ENCODE data around the gene ST8SIA5. TPM values are rescaled to one million over a fixed set of nuclear protein-coding genes. Genes with fewer than 3 reads are reported as not detected.

The ST8SIA5 gene
- total and polyA plus RNA-seq, 10 donors: under 0.01 to 0.30 (median 0.07) TPM; not detected in 3

DNA sequence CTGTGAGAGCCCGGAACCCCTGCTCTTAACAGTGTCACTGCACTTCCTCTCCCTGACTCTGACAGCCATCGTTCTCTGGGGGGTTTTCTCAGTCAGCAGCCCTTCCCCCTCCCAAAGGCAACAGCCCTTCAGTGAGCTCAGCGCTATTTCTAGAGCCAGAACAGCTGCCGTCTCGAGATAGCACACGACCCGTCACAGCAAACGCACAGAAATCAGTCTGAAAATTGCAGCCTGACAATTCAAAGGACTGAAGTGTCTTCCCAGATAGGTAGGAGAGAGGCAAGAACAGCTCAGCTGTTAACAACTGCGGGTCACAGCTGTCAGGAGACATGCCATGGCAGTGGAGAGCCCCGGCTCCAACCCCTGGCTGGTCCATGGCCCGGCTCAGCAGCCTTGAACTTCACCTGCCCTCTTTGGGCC is 45.4 kb downstream of the ST8SIA5 start:
- no peak for DNase-seq

DNA sequence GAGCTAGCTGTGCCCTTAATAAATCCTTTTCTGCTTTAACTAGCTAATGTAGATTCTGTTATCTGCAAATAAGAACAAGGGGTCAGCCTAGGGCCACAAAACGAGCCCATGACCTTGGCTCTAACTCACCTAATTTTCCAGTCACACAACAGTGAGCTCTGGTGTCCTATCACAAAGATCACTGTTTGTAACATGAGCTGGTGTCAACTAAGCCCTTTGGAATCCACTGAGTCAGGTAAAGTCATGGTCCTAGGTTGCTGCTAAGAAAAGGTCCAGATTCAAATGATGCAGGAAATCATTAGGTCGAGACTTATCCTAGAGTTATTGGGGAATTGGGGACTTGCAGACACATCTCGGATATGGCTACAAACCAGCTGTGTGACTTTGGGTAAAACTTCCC is 49.9 kb downstream of the ST8SIA5 start:
- Histone ChIP-seq H3K9me3 (no peaks in the 10 kb centered on the region), H3K4me1 (peaks cover 0 to 7% (median 0%) of the 10 kb centered on the region in 6 donors), H3K36me3 (no peaks in the 10 kb centered on the region), H3K4me3 (no peak overlapping the region), H3K27ac (no peak overlapping the region), H3K27me3 (replicated peaks in 1 of 7) (peaks cover 0 to 5% (median 0%) of the 10 kb centered on the region in 7 donors)
- WGBS, 5 donors: 60 to 86% (median 80%) methylated on average over 3 of the region's 3 CpGs
- TF ChIP-seq, protein P1, sequence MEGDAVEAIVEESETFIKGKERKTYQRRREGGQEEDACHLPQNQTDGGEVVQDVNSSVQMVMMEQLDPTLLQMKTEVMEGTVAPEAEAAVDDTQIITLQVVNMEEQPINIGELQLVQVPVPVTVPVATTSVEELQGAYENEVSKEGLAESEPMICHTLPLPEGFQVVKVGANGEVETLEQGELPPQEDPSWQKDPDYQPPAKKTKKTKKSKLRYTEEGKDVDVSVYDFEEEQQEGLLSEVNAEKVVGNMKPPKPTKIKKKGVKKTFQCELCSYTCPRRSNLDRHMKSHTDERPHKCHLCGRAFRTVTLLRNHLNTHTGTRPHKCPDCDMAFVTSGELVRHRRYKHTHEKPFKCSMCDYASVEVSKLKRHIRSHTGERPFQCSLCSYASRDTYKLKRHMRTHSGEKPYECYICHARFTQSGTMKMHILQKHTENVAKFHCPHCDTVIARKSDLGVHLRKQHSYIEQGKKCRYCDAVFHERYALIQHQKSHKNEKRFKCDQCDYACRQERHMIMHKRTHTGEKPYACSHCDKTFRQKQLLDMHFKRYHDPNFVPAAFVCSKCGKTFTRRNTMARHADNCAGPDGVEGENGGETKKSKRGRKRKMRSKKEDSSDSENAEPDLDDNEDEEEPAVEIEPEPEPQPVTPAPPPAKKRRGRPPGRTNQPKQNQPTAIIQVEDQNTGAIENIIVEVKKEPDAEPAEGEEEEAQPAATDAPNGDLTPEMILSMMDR (IDR thresholded peaks at IDR 0.05 in 8 of 11, conservative IDR thresholded peaks at IDR 0.05 in 3 of 11): no peak
- TF ChIP-seq POLR2A (IDR thresholded peaks at IDR 0.05) (no peak), POLR2AphosphoS5 (IDR thresholded peaks at IDR 0.05) (no peak)
- DNase-seq: no peak
- intact Hi-C loops (cut with DNase I; ENCODE audit: low total_unique reads): no loop called here

More for the DNA sequence above, 45.4 kb downstream of the ST8SIA5 start:
- Histone ChIP-seq H3K36me3 (no peaks in the 10 kb centered on the region), H3K27ac (no peak overlapping the region), H3K9me3 (no peaks in the 10 kb centered on the region), H3K4me1 (peaks cover 0 to 7% (median 0%) of the 10 kb centered on the region in 6 donors), H3K27me3 (replicated peaks in 1 of 7) (peaks cover 0 to 10% (median 0%) of the 10 kb centered on the region in 7 donors), H3K4me3 (no peak overlapping the region)
- 0 to 17% (median 14%) methylated on average over 8 to 11 of the region's 11 CpGs for WGBS, 5 donors
- TF ChIP-seq POLR2A (IDR thresholded peaks at IDR 0.05): no peak
- TF ChIP-seq POLR2AphosphoS5 (IDR thresholded peaks at IDR 0.05): no peak
- TF ChIP-seq, protein P1 (IDR thresholded peaks at IDR 0.05 in 8 of 11, conservative IDR thresholded peaks at IDR 0.05 in 3 of 11): no peak
- intact Hi-C loops (cut with DNase I; ENCODE audit: low total_unique reads): no loop called here

DNA sequence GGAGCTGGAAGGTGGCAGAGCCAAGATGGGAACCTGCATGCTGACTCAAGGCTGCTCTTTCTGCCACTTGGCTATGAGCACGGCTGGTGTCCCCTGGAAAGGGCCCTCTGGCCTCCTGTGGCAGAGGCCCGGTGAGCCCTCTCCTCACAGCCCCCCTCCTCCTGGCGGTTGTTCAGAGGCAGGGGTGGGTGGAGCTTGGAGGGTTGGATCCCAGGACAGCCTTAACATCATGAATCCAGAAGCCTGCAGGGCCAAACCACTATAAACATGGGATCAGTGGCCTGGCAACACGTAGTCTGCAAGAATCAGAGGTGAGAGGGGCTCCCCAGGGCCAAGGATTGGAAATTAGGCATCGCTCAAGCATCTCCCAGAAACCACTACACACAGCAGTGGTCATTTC is 51.3 kb downstream of the ST8SIA5 start:
- Histone ChIP-seq H3K4me3 (no peak overlapping the region), H3K27me3 (replicated peaks in 1 of 7) (no peaks in the 10 kb centered on the region), H3K36me3 (no peaks in the 10 kb centered on the region), H3K4me1 (no peaks in the 10 kb centered on the region), H3K27ac (no peak overlapping the region), H3K9me3 (no peaks in the 10 kb centered on the region)
- DNase-seq: no peak
- intact Hi-C loops (cut with DNase I; ENCODE audit: low total_unique reads): no loop called here
- 57 to 86% (median 73%) methylated on average over 4 to 5 of the region's 5 CpGs for WGBS, 5 donors
- TF ChIP-seq POLR2A (IDR thresholded peaks at IDR 0.05) (no peak), POLR2AphosphoS5 (IDR thresholded peaks at IDR 0.05) (no peak)
- TF ChIP-seq, protein P1 (IDR thresholded peaks at IDR 0.05 in 8 of 11, conservative IDR thresholded peaks at IDR 0.05 in 3 of 11): no peak

DNA sequence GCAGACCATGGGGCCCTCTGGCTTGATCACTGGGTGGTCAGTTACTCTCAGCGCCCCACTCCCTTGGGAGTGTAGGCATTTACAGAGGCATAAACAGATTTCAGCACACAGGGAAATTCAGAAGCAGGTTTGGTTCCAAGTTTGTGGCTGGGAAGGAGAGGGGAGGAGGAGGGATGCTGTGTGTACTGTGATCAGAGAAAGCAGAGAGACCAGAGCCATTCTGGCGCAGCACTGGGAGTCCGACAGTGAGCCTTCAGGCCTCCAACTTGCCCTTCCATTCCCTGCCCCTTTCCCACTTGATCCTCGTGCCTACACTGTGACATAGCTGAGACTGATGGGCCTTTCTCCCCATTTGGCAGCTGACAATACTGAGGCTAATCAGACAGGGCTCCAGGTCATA is 52.0 kb downstream of the ST8SIA5 start:
- TF ChIP-seq POLR2AphosphoS5 (IDR thresholded peaks at IDR 0.05): no peak
- TF ChIP-seq, protein P1 (IDR thresholded peaks at IDR 0.05 in 8 of 11, conservative IDR thresholded peaks at IDR 0.05 in 3 of 11): no peak
- Histone ChIP-seq H3K36me3 (no peaks in the 10 kb centered on the region), H3K4me1 (no peaks in the 10 kb centered on the region), H3K4me3 (no peak overlapping the region), H3K9me3 (no peaks in the 10 kb centered on the region), H3K27ac (no peak overlapping the region), H3K27me3 (replicated peaks in 1 of 7) (no peaks in the 10 kb centered on the region)
- 81 to 92% (median 83%) methylated on average over 4 of the region's 4 CpGs for WGBS, 5 donors
- intact Hi-C loops (cut with DNase I; ENCODE audit: low total_unique reads): no loop called here
- no peak for DNase-seq
